Measurements from ENCODE around the gene CD7. TPM values are rescaled to one million over a fixed set of nuclear protein-coding genes. Genes with fewer than 3 reads are reported as not detected.
A peak's percentile ranks its signal among the peaks of the same experiment; 100 is the strongest.

The CD7 gene
- total and polyA plus RNA-seq, 9 of the 15 experiments (the other 6 are each of a cell fraction or from before 2014, with no cell fraction given), result 0.21 to 0.35 TPM; not detected in 7

GRCh38 chr17:82266142-82266541 is 51.3 kb downstream of the CD7 start:
- FAIRE-seq, result peak; percentile 58
- ATAC-seq, result no peak
- Histone ChIP-seq H3K4me3 (no peak overlapping the region), H3K4me1 (replicated peaks in 1 of 2; ENCODE audit: control insufficient read depth in 2 of 2, insufficient read depth in 2 of 2, low read length in 2 of 2) (peaks cover 33 to 42% of the 10 kb centered on the region in 2 experiments), H3K9ac (ENCODE audit: insufficient read depth in 1 of 2, low read depth in 2 of 2, low read length in 2 of 2) (peak overlapping the region in 1 of 2 experiments; percentile 3; a peak in 1 of 4 replicates), H4K20me1 (replicated peaks; ENCODE audit: control insufficient read depth, insufficient read depth, low read length) (peaks cover 55% of the 10 kb centered on the region), H3K27ac (ENCODE audit: extremely low read depth, low read depth, low read length) (no peak overlapping the region; the same call in 2 of the 3 replicates), H3K9me3 (replicated peaks; ENCODE audit: control insufficient read depth, insufficient read depth, low read depth, low read length) (no peaks in the 10 kb centered on the region), H3K9me1 (ENCODE audit: control insufficient read depth, insufficient read depth, low read length) (peaks cover 10% of the 10 kb centered on the region), H3K27me3 (ENCODE audit: control insufficient read depth in 2 of 2, insufficient read depth in 2 of 2, low read length in 2 of 2) (no peaks in the 10 kb centered on the region), H3K36me3 (ENCODE audit: control insufficient read depth, insufficient read depth, low read length) (peaks cover 97% of the 10 kb centered on the region), H3K79me2 (ENCODE audit: control insufficient read depth, insufficient read depth, low read length) (peaks cover 98% of the 10 kb centered on the region), H2AFZ (ENCODE audit: low read depth, low read length) (no peak overlapping the region), H3K4me2 (ENCODE audit: insufficient read depth, low read length) (no peak overlapping the region)
- intact Hi-C loops (cut with micrococcal nuclease) (no loop called here), in situ Hi-C loops (cut with MboI) (no loop called here)
- DNase-seq (ENCODE audit: extremely low read depth in 1 of 4, low spot score in 3 of 4), result no peak
- TF ChIP-seq POLR2AphosphoS5 (IDR thresholded peaks at IDR 0.05; ENCODE audit: control insufficient read depth, insufficient read depth, low read depth, low read length), result peak; percentile 30; the same call in 1 of the 2 replicates
- TF ChIP-seq SAFB2 (IDR thresholded peaks at IDR 0.05; ENCODE audit: borderline replicate concordance, low read depth, low read length, severe bottlenecking), result no peak
- ChIA-PET CTCF (ENCODE audit: low intra/inter-chr PET ratio) (no interaction called here), POLR2A (interaction anchor here (0.6 to 2.2 kb wide), 2 partner anchors 12 to 24 kb away, joined by 3 to 9 read pairs; no protein-coding TSS in a partner anchor)
- no TSS peak for BruUV-seq (replicated peaks)
- WGBS (ENCODE audit: insufficient coverage, low coverage, missing lambda C conversion rate), result 98% methylated on average over 9 of the region's 10 CpGs

Other genes starting within 250 kb of the CD7 start
Only the 7 nearest of the 12 such genes appear.
- 1.8 and 2.5 TPM in 2 replicates for gene SLC16A3, start 88.6 kb downstream of the CD7 start, total RNA-seq (2014; rRNA removed)
- gene SLC16A3, start 88.6 kb downstream of the CD7 start, total RNA-seq (2014; rRNA removed; fragmentation: Illumina TruSeq; extraction: Trizol), result 0.11 and 0.13 TPM in 2 replicates
- gene SLC16A3, start 88.6 kb downstream of the CD7 start, total RNA-seq (2015; rRNA removed; fragmentation: Illumina TruSeq; extraction: Trizol), result 1.0 and 1.2 TPM in 2 replicates
- gene SLC16A3, start 88.6 kb downstream of the CD7 start, total RNA-seq (2021), result 2.9 and 5.4 TPM in 2 replicates
- gene SLC16A3, start 88.6 kb downstream of the CD7 start, polyA plus RNA-seq (2011; rRNA removed), result 3.7 and 8.3 TPM in 2 replicates
- gene SLC16A3, start 88.6 kb downstream of the CD7 start, polyA plus RNA-seq (2014; fragmentation: Illumina TruSeq; extraction: Trizol), result 0.58 and 0.78 TPM in 2 replicates
- not detected for gene SLC16A3, start 88.6 kb downstream of the CD7 start, polyA plus RNA-seq (2014; fragmentation: Nextera tagmentation; extraction: Ambion mirVana)
- gene SLC16A3, start 88.6 kb downstream of the CD7 start, polyA plus RNA-seq (2014; rRNA removed), result 0.81 and 1.9 TPM in 2 replicates
- gene CSNK1D, start 43.9 kb downstream of the CD7 start, total RNA-seq (2014; rRNA removed), result 26.1 and 39.0 TPM in 2 replicates
- 35.9 and 41.3 TPM in 2 replicates for gene CSNK1D, start 43.9 kb downstream of the CD7 start, total RNA-seq (2014; rRNA removed; fragmentation: Illumina TruSeq; extraction: Trizol)
- gene CSNK1D, start 43.9 kb downstream of the CD7 start, total RNA-seq (2015; rRNA removed; fragmentation: Illumina TruSeq; extraction: Trizol), result 35.7 and 36.6 TPM in 2 replicates
- gene CSNK1D, start 43.9 kb downstream of the CD7 start, total RNA-seq (2021), result 95.3 and 114 TPM in 2 replicates
- 82.8 and 96.8 TPM in 2 replicates for gene CSNK1D, start 43.9 kb downstream of the CD7 start, polyA plus RNA-seq (2011; rRNA removed)
- gene CSNK1D, start 43.9 kb downstream of the CD7 start, polyA plus RNA-seq (2014; fragmentation: Illumina TruSeq; extraction: Trizol), result 123 and 133 TPM in 2 replicates
- gene CSNK1D, start 43.9 kb downstream of the CD7 start, polyA plus RNA-seq (2014; fragmentation: Nextera tagmentation; extraction: Ambion mirVana), result 1 to 10 TPM; 6.5 to 7.4 TPM
- gene CSNK1D, start 43.9 kb downstream of the CD7 start, polyA plus RNA-seq (2014; rRNA removed), result 81.0 and 90.3 TPM in 2 replicates
- 0.18 TPM in 1 of 2 replicates, not detected in the other for gene SECTM1, start 16.2 kb upstream of the CD7 start, total RNA-seq (2014; rRNA removed)
- not detected in 2 replicates for gene SECTM1, start 16.2 kb upstream of the CD7 start, total RNA-seq (2014; rRNA removed; fragmentation: Illumina TruSeq; extraction: Trizol)
- not detected in 2 replicates for gene SECTM1, start 16.2 kb upstream of the CD7 start, total RNA-seq (2015; rRNA removed; fragmentation: Illumina TruSeq; extraction: Trizol)
- gene SECTM1, start 16.2 kb upstream of the CD7 start, total RNA-seq (2021), result 0.11 TPM in 1 of 2 replicates, not detected in the other
- gene SECTM1, start 16.2 kb upstream of the CD7 start, polyA plus RNA-seq (2011; rRNA removed), result 0.19 and 0.46 TPM in 2 replicates
- 0.15 TPM in 1 of 2 replicates, not detected in the other for gene SECTM1, start 16.2 kb upstream of the CD7 start, polyA plus RNA-seq (2014; fragmentation: Illumina TruSeq; extraction: Trizol)
- gene SECTM1, start 16.2 kb upstream of the CD7 start, polyA plus RNA-seq (2014; fragmentation: Nextera tagmentation; extraction: Ambion mirVana), result not detected
- gene SECTM1, start 16.2 kb upstream of the CD7 start, polyA plus RNA-seq (2014; rRNA removed), result not detected in 2 replicates
- 1.6 and 2.4 TPM in 2 replicates for gene TEX19, start 41.6 kb upstream of the CD7 start, total RNA-seq (2014; rRNA removed)
- gene TEX19, start 41.6 kb upstream of the CD7 start, total RNA-seq (2014; rRNA removed; fragmentation: Illumina TruSeq; extraction: Trizol), result 0.93 and 1.4 TPM in 2 replicates
- gene TEX19, start 41.6 kb upstream of the CD7 start, total RNA-seq (2015; rRNA removed; fragmentation: Illumina TruSeq; extraction: Trizol), result 1.6 and 2.0 TPM in 2 replicates
- gene TEX19, start 41.6 kb upstream of the CD7 start, total RNA-seq (2021), result 1.4 and 2.1 TPM in 2 replicates
- 3.6 and 4.9 TPM in 2 replicates for gene TEX19, start 41.6 kb upstream of the CD7 start, polyA plus RNA-seq (2011; rRNA removed)
- gene TEX19, start 41.6 kb upstream of the CD7 start, polyA plus RNA-seq (2014; fragmentation: Illumina TruSeq; extraction: Trizol), result 1.9 and 2.3 TPM in 2 replicates
- gene TEX19, start 41.6 kb upstream of the CD7 start, polyA plus RNA-seq (2014; fragmentation: Nextera tagmentation; extraction: Ambion mirVana), result under 1 TPM; 0.10 to 0.57 TPM
- 1.9 and 2.2 TPM in 2 replicates for gene TEX19, start 41.6 kb upstream of the CD7 start, polyA plus RNA-seq (2014; rRNA removed)
- not detected in 2 replicates for gene UTS2R, start 54.2 kb upstream of the CD7 start, total RNA-seq (2014; rRNA removed)
- not detected in 2 replicates for gene UTS2R, start 54.2 kb upstream of the CD7 start, total RNA-seq (2014; rRNA removed; fragmentation: Illumina TruSeq; extraction: Trizol)
- gene UTS2R, start 54.2 kb upstream of the CD7 start, total RNA-seq (2015; rRNA removed; fragmentation: Illumina TruSeq; extraction: Trizol), result not detected in 2 replicates
- gene UTS2R, start 54.2 kb upstream of the CD7 start, total RNA-seq (2021), result 0.22 TPM in 1 of 2 replicates, not detected in the other
- not detected in 2 replicates for gene UTS2R, start 54.2 kb upstream of the CD7 start, polyA plus RNA-seq (2011; rRNA removed)
- gene UTS2R, start 54.2 kb upstream of the CD7 start, polyA plus RNA-seq (2014; fragmentation: Illumina TruSeq; extraction: Trizol), result not detected in 2 replicates
- gene UTS2R, start 54.2 kb upstream of the CD7 start, polyA plus RNA-seq (2014; fragmentation: Nextera tagmentation; extraction: Ambion mirVana), result not detected
- gene UTS2R, start 54.2 kb upstream of the CD7 start, polyA plus RNA-seq (2014; rRNA removed), result not detected in 2 replicates
- gene HEXD, start 100.7 kb upstream of the CD7 start, total RNA-seq (2014; rRNA removed), result 10.5 and 12.3 TPM in 2 replicates
- gene HEXD, start 100.7 kb upstream of the CD7 start, total RNA-seq (2014; rRNA removed; fragmentation: Illumina TruSeq; extraction: Trizol), result 5.3 and 6.7 TPM in 2 replicates
- 8.3 and 10.0 TPM in 2 replicates for gene HEXD, start 100.7 kb upstream of the CD7 start, total RNA-seq (2015; rRNA removed; fragmentation: Illumina TruSeq; extraction: Trizol)
- gene HEXD, start 100.7 kb upstream of the CD7 start, total RNA-seq (2021), result 16.9 and 17.5 TPM in 2 replicates
- 20.0 and 22.3 TPM in 2 replicates for gene HEXD, start 100.7 kb upstream of the CD7 start, polyA plus RNA-seq (2011; rRNA removed)
- gene HEXD, start 100.7 kb upstream of the CD7 start, polyA plus RNA-seq (2014; fragmentation: Illumina TruSeq; extraction: Trizol), result 8.7 and 10.9 TPM in 2 replicates
- 1 to 10 TPM; 1.0 TPM for gene HEXD, start 100.7 kb upstream of the CD7 start, polyA plus RNA-seq (2014; fragmentation: Nextera tagmentation; extraction: Ambion mirVana)
- 21.9 and 25.3 TPM in 2 replicates for gene HEXD, start 100.7 kb upstream of the CD7 start, polyA plus RNA-seq (2014; rRNA removed)
- 34.7 and 44.7 TPM in 2 replicates for gene OGFOD3, start 101.0 kb upstream of the CD7 start, total RNA-seq (2014; rRNA removed)
- gene OGFOD3, start 101.0 kb upstream of the CD7 start, total RNA-seq (2014; rRNA removed; fragmentation: Illumina TruSeq; extraction: Trizol), result 8.9 and 12.3 TPM in 2 replicates
- 18.0 and 18.9 TPM in 2 replicates for gene OGFOD3, start 101.0 kb upstream of the CD7 start, total RNA-seq (2015; rRNA removed; fragmentation: Illumina TruSeq; extraction: Trizol)
- 40.5 and 43.6 TPM in 2 replicates for gene OGFOD3, start 101.0 kb upstream of the CD7 start, total RNA-seq (2021)
- 23.8 and 31.8 TPM in 2 replicates for gene OGFOD3, start 101.0 kb upstream of the CD7 start, polyA plus RNA-seq (2011; rRNA removed)
- gene OGFOD3, start 101.0 kb upstream of the CD7 start, polyA plus RNA-seq (2014; fragmentation: Illumina TruSeq; extraction: Trizol), result 18.3 and 23.3 TPM in 2 replicates
- gene OGFOD3, start 101.0 kb upstream of the CD7 start, polyA plus RNA-seq (2014; fragmentation: Nextera tagmentation; extraction: Ambion mirVana), result 1 to 10 TPM in 1 of 2 experiments, under 1 TPM in 1; 0.69 to 1.8 TPM
- gene OGFOD3, start 101.0 kb upstream of the CD7 start, polyA plus RNA-seq (2014; rRNA removed), result 33.3 and 34.5 TPM in 2 replicates

All from K562 (cell line).